Measurements from ENCODE around the gene FIGNL1.
"Not testable (repeated sequence)": the region's sequence is repeated elsewhere in the genome, so short reads cannot be mapped to it uniquely, and the experiment has no call there.

Gene FIGNL1

DNA sequence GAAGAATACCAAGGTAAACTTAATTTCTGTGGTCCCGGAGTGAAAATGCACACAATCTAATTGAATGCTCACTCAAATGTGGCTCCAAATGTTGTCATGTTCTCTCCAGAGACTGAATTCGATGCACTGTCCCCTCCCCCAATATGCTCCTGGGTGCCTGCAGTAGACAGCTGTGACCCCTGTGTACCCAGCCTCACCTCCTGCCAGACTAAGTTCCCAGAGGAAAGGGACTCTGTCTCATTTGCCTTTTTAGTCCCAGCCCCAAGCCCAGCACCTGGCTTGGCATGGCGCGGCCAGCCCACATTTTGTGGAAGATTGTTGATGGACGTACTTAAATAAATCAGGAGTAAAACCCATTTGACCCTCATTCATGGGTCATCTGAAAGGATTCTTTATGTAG is 21.8 kb upstream of the FIGNL1 start:
- DNase-seq (ENCODE audit: low spot score), result no peak

DNA sequence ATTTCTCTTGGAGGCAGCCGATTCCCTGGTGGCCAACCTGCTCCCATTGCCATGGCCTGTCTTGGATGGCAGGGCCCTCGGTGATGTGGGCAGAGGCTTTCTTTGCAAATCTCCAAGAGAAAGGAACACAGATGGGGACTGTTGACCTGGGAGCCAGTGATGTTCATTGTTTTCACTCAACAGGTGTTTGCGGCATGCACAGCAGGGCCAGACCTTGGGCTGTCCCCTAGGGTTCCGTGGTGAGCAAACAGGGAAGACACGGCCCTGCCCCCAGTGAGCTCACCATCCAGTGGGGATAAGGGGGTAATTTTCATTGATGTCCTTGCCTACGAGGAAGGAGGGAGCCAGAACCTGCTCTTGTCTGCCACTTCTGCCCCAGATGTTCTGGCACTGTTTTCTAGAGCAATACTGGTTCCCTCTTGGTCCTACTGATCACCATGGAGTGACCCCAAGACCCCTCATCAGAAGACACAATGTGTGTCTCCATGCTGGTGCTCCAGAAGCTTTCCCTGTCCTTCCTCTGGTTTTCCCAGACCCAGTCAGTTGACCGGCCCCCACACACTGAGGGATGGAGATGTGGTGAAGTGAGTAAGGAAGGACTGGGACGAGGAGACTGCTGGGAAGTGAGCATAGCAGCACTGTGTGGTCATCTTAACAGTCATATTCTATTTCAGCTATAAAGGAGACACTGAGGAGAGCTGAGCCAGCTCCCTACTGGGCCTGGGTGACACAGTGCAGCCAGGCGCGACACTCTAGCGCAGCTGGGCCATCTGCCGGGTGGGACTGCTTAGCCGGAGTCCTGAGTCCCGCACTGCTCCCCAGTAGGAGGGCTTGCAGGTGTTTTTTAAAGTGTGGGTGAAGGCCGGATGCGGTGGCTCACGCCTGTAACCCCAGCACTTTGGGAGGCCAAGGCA is 20.4 kb upstream of the FIGNL1 start:
- DNase-seq (ENCODE audit: low spot score), result no peak

DNA sequence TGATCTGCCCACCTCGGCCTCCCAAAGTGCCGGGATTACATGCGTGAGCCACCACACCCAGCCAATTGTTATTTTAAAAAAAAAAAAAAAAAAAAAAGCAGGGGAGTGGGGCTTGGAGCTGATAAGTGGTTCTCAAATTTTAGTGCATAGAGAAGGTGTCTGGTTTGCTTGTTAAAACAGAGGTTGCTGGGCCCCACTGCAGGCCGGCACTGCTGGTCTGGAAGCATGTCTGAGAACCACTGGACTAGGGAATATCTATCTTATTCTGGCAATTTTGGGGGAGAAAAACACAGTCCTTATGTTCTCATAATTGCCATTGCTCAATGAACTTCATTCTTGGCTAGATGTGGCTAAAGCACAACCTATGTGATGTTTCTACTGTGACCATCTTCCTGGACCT is 19.0 kb upstream of the FIGNL1 start:
- no peak for DNase-seq (ENCODE audit: low spot score)

DNA sequence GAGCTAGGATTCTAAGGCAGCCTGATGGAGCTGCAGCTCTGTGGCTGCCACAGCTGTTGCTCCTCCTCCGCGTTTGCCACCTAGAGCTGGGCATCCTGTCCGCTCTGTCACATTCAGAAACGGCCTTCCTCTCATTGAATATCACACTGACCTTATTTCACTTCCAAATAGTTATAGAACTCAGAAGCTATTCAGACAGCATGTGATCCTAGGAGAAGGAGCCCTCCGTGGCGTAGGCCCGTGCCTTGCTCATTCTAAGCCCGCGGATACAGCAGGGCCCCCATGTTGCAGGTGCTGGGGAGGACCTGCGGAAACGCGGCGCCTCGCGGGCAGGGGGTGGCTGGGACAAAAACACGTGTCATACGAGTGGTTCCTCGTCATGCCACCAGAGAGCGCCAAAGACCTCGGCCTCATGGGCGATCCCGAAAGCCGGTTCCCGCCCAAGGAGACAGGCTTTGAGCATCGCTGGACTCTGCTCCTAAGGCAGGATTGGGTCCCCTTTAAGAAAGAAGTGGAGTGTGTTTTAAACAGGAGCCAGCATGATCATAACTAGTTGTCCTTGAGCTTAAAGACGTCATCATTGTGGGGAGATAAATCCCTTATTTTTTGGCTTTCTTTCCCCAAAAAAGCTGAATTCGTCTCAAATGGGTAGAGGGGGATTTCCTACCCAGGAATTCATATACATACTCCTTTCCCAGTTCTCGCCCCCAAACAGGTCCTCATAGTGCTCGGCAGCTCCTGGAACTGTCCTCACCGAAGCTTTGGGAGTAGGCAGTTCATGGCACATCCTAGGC is 17.9 kb upstream of the FIGNL1 start:
- peak; percentile 90 for DNase-seq (ENCODE audit: low spot score)

DNA sequence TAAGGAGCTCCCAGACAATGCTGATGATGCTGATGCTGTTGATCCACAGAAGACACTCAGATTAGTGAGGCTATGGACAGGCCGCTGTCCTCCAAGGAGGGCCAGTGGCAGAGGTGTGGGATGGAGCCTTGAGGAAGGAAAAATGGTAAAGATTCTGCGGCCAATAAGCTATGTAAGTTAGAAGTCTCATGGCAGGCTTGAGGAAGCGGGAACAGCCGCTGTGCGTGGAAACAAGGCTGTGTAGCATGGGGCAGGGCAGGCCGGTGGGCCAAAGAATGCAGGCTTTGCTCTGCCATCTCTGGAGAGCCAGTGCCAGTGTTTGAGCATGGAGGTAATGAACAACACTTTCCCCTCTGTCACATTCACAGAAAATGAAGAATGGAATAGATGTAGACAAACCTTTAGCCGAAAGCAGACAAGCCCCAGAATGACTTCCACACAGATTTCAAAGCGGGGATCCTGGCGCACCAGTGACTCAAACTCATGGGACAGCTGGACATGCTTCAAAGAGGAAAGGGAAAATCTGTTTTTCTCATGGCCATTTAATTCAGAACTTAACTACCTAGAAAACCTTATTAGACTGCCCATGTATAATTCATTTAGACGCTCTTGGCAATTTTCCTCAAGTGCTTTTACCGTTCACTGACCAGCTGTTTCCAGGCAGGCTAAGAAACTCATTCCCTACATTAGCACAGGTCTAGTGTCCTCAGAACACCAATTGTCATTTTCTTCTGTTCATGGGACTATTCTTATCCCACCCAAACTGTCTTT is 16.9 kb upstream of the FIGNL1 start:
- DNase-seq (ENCODE audit: low spot score), result no peak

DNA sequence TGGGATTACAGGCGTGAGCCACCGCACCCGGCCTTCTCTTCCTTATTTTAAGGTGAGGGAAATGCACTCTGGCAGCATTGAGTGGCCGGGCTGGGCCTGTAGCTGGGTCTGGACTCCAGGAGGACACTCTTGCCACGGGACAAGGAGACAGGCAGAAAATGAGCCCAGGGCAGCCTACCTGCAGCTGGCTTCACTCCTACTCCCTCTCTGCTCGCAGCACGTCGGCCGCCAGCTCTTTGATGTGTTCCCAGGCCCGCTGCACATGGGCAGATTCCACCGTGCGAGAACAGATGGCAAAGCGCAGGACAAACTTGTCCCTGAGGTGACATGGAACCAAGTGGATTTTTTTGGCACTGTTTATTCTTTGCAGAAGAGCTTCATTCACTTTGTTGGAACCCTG is 12.9 kb upstream of the FIGNL1 start:
- DNase-seq (ENCODE audit: low spot score), result no peak

DNA sequence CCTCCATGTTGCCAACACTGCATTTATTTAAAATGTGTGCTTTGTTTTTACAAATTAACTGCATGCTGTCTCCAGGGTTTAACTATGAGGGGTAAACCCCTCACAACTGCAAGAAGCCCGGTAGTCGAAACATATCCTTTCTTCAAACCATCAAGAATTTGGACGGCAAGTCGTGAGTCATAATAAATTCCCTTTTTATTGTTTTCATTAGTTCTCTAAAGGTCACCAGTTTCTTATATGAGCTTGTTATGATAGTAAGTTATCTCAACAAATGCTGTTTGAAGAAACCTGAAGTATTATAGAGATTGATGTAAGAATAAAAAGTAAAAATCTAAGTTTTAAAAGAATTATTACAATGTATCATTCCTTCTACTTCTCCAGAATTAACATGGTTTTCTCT is 12.2 kb upstream of the FIGNL1 start:
- DNase-seq (ENCODE audit: low spot score), result no peak

DNA sequence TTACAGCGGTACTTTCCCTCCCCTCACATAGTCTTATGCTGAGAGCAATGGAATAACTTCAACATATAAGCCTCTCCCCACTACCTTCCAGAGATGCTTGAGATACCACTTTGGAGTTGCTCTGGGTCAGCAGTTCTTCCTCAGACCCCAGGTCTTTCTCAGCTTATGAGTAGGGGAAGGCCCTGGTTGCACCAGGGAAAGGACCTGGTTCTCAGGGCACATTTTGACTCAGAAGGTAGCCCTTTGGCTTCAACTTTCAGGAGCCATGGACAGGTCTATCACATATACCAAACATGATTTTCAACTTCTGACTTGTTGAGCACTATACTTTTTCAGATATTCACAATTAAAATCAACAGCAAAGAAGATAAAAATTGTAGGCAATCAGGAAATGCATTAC is 11.5 kb upstream of the FIGNL1 start:
- no peak for DNase-seq (ENCODE audit: low spot score)

DNA sequence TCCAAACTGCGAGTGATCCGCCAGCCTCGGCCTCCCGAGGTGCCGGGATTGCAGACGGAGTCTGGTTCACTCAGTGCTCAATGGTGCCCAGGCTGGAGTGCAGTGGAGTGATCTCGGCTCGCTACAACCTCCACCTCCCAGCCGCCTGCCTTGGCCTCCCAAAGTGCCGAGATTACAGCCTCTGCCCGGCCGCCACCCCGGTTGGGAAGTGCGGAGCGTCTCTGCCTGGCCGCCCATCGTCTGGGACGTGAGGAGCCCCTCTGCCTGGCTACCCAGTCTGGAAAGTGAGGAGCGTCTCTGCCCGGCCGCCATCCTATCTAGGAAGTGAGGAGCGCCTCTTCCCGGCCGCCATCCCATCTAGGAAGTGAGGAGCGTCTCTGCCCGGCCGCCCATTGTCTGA is 9.0 kb upstream of the FIGNL1 start:
- not testable (repeated sequence) for DNase-seq (ENCODE audit: low spot score)

DNA sequence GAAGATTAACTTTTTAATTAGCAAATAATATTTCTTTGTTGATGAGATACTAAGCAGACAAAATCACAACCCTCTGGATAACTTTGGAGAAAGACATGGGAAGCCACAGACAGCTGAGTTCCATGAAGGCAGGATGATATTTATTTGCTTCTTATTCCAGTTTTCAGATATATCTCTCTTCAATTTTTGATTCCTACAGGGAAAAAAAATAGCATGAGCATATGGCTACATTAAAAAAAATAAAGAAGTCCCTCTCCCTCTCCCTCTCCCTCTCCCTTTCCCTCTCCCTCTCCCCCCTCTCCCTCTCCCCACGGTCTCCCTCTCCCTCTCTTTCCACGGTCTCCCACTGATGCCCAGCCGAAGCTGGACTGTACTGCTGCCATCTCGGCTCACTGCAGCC is 8.5 kb upstream of the FIGNL1 start:
- not testable (repeated sequence) for DNase-seq (ENCODE audit: low spot score)

DNA sequence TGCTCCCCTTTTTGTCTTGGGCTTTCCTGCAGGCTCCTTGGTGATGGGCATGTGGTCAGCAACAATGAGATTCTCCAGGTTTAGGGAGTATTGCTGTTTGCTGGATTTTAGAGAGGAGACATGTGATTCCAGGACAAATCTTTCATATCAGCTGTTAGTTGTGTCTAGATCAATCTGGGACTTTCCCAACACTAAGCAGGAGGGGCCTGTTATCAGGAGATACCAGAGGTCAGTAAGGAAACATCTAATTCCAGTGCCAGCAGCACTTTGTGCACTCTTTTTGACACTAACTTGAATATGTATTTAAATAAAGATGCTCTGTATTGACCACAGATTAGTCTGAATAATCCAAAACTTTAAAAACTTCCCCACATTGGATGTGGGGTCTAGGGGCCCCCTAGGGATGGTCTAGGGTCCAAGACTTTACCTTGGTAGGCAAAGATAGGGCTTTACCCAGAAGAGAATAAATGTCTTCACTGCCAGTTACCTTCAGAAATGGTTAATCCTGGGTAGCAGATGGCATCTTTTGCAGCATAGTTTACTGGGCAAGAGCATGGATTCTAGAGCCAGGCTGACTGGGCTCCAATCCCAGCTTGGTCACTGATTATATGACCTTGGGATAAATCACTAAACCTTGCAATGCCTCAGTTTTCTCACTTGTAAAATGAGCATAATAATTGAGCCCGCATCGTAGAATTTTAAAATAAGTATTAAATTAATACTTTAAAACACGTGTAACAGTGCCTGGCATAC is 6.4 kb upstream of the FIGNL1 start:
- no peak for DNase-seq (ENCODE audit: low spot score)

DNA sequence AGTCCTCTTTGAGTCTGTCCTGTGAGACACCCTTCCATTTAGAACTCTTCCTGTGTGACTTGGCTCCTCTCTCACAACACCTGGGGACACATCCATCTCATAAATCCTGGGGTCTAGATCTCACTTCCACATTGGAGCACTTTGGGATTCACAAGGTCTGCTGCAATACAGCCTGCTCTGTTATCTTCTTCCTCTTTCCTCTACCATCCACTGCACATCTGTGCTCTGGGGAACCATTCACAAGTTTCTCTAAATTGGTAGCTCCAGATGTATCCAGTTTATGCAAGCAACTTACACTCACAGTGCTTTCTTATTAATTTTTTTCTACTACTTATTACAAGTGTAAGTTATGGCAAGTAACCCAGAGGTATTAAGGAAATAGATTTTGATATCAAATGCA is 5.5 kb upstream of the FIGNL1 start:
- no peak for DNase-seq (ENCODE audit: low spot score)

DNA sequence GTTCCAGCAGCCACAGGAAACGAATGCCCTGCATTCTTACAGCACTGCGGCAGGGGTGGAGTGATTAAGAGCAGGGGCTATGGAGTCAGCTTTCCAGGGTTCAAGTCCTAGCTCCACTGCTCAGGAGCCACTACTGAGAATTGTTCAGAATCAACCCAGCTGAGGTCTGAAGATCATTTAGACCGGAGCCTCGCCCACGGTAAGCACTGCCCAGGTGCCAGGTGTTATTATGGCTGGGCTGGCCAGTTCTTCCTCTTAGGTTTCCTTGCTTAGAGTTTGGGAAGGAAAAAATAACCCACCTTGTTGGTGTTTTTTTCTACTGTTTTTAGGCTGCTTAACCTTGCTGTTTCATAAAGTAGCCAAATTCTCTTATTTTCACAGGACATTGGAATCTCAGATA is 4.8 kb upstream of the FIGNL1 start:
- DNase-seq (ENCODE audit: low spot score), result no peak

DNA sequence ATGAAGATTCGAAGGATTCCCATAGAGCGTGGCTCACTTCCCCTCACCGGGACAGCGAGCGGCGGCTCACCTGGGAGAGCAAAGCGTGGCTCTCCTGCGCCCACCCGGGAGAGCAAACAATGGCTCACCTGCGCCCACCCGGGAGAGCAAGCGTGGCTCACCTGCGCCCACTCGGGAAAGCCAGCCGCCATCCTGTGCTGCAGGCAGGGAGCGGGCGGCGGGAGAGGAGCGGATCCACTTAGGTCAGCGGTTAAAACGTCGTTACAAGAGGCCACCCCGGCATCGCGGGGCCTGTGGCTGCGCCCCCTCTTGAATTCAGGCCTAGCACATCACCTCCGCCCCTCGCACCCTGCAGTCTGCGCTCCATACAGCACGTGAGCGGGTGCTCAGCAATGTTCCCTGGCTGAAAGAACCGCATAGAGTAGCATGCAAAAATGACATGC is 461 bp upstream of the FIGNL1 start:
- DNase-seq (ENCODE audit: low spot score), result peak; percentile 24

DNA sequence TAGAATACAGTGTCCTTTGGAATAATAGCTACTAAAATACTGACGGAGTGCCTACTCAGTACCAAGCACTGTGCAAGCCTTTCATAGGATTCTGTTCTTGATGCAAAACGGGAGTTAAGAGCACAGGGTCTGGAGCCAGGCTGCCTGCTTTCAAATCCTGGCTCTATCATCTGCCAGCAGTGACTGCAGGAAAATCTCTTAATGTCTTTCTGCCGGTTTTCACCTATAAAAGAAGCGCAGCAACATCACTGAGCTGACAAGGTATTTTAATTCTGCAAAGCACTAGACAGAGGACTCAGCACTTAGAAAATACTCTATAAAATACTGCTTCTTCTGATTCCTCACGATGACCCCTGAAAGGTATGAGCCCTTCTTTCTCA is 659 bp downstream of the FIGNL1 start:
- DNase-seq (ENCODE audit: low spot score), result no peak

DNA sequence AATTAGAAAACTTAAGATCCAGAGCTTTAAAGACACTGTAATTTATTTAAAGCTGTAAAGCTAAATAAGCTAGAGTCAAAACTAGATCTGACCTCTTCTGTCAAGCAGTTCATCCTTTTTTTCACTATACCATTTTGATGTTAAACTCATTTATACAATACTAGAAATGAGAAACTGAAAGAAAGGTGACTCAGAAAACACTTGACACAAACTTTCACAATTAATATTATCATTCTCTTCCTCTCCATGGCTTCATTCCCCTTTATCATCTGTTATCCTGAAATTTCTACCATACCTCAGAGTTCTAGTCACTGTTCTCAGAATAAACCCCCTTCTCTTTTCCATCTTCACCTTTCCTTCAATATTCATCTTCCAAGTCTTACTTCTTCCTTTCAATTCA is 1.3 kb downstream of the FIGNL1 start:
- DNase-seq (ENCODE audit: low spot score), result no peak

DNA sequence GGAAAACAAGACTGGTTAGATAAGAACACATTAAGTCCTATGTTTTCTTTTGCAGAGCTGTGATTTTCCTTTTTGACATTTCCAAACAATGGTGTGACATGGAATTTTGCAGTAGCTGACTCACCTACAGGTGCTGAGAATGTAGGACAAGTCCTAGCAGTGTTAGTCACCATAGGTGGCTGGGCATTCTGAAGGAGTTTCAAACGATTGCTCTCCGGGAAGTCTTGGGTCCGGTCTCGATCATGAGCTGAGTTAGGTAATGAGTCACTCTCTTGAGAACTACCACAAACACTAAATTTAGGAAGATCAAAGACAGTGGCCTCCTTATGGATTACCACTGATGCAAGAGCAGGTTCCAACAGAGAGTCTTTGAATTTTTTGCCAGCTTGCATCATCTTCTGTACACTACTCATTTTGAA is 3.6 kb downstream of the FIGNL1 start:
- peak; percentile 16 for DNase-seq (ENCODE audit: low spot score)

DNA sequence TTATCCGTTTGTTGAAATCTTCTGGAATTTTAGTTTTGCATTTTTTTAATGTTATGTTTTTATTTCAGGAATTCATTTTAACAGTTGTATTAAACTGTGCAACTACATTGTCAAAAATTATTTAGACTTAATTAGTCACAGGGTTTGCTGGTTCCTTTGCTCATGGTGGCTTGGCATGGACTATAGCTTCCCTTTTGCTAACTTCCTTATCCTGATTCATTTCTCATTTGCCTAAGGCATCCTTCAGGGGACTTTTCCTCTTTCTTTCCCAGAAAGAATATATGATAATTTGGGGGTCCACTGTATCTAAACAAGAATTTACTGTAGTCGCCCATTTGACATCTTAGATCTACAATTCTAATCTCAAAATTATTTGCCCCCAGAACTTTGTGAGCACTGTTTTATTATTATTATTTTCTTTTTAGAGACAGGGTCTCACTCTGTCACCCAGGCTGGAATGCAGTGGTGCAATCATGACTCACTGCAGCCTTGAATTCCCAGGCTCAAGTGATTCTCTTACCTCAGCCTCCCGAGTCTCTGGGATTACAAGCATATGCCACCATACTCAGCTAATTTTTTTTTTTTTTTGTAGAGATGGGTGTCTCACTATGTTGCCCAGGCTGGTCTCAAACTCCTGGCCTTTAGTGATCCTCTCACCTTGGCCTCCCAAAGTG is 13.9 kb downstream of the FIGNL1 start:
- DNase-seq (ENCODE audit: low spot score), result peak; percentile 46

DNA sequence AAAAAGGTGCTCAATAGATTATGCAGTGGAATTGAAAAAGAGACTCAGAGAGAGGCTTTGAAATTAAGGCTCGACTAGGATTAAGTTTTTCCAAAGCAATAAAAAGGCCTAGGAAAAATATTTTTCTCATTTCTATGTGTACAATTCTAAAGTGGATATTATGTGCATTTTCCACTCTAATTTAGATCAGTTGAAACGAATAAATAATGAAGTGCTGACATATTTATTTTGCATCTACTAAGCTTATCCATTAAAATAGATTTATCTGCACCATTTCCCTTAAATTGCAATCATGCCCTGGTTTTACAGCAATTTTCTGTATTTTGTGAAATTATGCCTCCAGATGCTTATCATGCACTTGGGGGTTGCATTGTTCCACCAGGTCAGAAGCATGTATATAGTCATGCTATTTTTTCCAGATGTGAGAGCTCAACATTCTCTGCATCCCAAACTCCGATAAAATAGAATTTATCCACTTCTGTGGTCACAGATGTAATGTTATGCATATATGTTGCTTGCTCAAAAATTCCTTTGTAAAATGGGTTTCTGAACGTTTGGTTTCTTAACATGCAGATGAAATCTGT is 18.3 kb downstream of the FIGNL1 start:
- no peak for DNase-seq (ENCODE audit: low spot score)

DNA sequence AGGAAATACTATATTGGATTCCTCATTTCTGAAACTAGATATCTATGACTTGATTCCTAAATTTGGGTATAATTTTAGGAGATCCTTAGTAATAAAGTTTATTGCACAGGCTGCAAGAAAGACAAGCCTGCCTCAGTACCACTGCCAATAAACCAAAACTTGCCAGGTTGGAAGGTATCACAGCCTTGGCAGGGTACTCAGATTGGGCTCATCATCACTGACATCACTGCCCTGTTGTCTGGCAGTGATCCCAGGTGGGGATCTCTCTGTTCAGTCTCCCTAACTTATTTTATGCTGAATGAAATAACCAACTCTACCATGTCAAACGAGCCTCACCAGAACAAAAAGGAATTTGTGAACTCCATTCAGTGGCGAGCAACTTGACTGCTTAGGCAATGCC is 18.8 kb downstream of the FIGNL1 start:
- DNase-seq (ENCODE audit: low spot score), result no peak

DNA sequence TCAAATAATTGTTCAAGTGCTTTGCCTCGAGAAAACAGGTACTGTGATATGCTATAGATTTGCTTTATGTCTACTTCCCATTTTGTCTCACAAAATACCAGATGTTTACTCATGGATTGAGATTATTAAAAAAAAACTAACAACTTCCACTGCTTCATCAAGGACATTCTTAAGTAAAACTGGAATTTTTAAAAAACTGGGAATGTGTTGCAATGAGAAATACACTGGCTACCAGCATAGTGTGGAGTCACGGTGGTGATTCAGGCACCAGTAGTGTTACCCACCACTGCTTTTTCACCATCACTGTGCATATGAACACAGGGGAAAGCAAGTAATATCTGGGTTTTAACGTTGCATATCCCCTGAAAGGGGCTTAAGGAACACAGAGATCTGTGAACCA is 21.2 kb downstream of the FIGNL1 start:
- DNase-seq (ENCODE audit: low spot score), result no peak
